Vagina (tissue), 2 donors: ENCODE data around the gene IL6ST. TPM values are rescaled to one million over a fixed set of nuclear protein-coding genes. Genes with fewer than 3 reads are reported as not detected.

Experiments used
- DNase-seq, 2 donors: peaks; one replicate each; pipeline ENCODE4 v3.0.0-alpha.2; 2017; ENCODE audit errors: extremely low spot score in 2 of 2
- H3K27ac ChIP-seq: fragments of 200-600 bp; sonication (generic); one replicate; pipeline ENCODE4 v1.5.1; 2019
- H3K27me3 ChIP-seq: fragments of 200-600 bp; sonication (generic); one replicate; pipeline ENCODE4 v1.5.1; 2019
- H3K36me3 ChIP-seq, 2 donors: fragments of 200-600 bp; sonication (generic); one replicate each; pipeline ENCODE4 v1.5.1; 2017 to 2019
- H3K4me1 ChIP-seq: fragments of 200-600 bp; sonication (generic); one replicate; pipeline ENCODE4 v1.5.1; 2019
- H3K4me3 ChIP-seq, 2 donors: fragments of 200-600 bp; sonication (generic); 1 replicate in 1 of 2; 2 replicates in 1 of 2; pipeline ENCODE4 v1.5.1; 2016 to 2019
- H3K9me3 ChIP-seq: fragments of 200-600 bp; sonication (generic); one replicate; pipeline ENCODE4 v1.5.1; 2019
- POLR2A ChIP-seq, 2 donors: fragments of 450-650 bp; IDR thresholded peaks; one replicate each; pipeline ENCODE4 v1.6.1; 2017; ENCODE audit warnings: antibody characterized with exemption in 2 of 2, mild to moderate bottlenecking in 2 of 2, moderate library complexity in 2 of 2
- POLR2AphosphoS5 ChIP-seq, 2 donors: sonication (generic); formaldehyde crosslinking; IDR thresholded peaks; one replicate each; pipeline ENCODE4 v1.9.0; 2017; ENCODE audit warnings: antibody characterized with exemption in 2 of 2, mild to moderate bottlenecking in 2 of 2, low read depth in 1 of 2; ENCODE audit not compliant: insufficient read depth in 1 of 2
- intact Hi-C: fragments of 100-400 bp; cut with DNase I; formaldehyde crosslinking; loops from one replicate; pipeline ENCODE4 v1.15.1; 2023
- total RNA-seq: library from RNA; depleted of rRNA; stranded (reverse); fragments of >200 nt; gene quantifications from one replicate; pipeline ENCODE4 v1.2.3, GENCODE V29; 2016
- TF ChIP-seq, protein P1 (sequence below), 3 experiments: fragments of 450-650 bp in 2 of 3; fragments of 200-600 bp in 1 of 3; sonication (generic) in 1 of 3; IDR thresholded peaks; one replicate each; pipeline ENCODE4 v1.5.1; 2017 to 2019; ENCODE audit warnings: antibody characterized with exemption in 3 of 3, mild to moderate bottlenecking in 2 of 3, moderate library complexity in 2 of 3

IL6ST gene
- total RNA-seq, 1 donor from 2014 or later: 312 TPM

- no peak overlapping the region for H3K27ac ChIP-seq
- H3K36me3 ChIP-seq: no peaks in the 10 kb centered on the region
- no peak overlapping the region for H3K4me3 ChIP-seq
- DNase-seq: no peak
- no peaks in the 10 kb centered on the region for H3K27me3 ChIP-seq
- no peaks in the 10 kb centered on the region for H3K4me1 ChIP-seq
- TF ChIP-seq POLR2AphosphoS5 (IDR thresholded peaks at IDR 0.05; ENCODE audit: insufficient read depth in 1 of 2, low read depth in 1 of 2) (no peak), POLR2A (IDR thresholded peaks at IDR 0.05) (no peak)
- TF ChIP-seq, protein P1, sequence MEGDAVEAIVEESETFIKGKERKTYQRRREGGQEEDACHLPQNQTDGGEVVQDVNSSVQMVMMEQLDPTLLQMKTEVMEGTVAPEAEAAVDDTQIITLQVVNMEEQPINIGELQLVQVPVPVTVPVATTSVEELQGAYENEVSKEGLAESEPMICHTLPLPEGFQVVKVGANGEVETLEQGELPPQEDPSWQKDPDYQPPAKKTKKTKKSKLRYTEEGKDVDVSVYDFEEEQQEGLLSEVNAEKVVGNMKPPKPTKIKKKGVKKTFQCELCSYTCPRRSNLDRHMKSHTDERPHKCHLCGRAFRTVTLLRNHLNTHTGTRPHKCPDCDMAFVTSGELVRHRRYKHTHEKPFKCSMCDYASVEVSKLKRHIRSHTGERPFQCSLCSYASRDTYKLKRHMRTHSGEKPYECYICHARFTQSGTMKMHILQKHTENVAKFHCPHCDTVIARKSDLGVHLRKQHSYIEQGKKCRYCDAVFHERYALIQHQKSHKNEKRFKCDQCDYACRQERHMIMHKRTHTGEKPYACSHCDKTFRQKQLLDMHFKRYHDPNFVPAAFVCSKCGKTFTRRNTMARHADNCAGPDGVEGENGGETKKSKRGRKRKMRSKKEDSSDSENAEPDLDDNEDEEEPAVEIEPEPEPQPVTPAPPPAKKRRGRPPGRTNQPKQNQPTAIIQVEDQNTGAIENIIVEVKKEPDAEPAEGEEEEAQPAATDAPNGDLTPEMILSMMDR (IDR thresholded peaks at IDR 0.05): no peak
- intact Hi-C loops: no loop called here
- no peaks in the 10 kb centered on the region for H3K9me3 ChIP-seq
Measured at GRCh38 chr5:55911784-55912653, 82.7 kb downstream of the IL6ST start.

DNA sequence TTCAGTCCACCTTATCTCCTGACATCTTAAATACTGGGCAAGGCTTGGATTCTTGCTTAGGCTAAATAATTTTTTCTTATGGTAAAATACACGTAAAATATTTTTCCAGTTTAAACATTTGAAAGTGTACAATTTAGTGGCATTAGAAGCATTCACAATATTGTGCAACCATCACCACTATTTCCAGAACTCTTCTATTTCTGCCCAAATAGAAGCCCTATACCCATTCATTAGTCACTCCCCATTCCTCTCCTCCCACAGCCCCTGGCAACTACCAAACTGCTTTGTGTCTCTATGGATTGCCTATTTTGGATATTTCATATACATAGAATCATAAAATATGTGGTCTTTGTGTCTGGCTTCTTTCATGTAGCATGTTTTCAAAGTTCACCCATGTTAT, 86.0 kb downstream of the IL6ST start:
- H3K9me3 ChIP-seq: no peaks in the 10 kb centered on the region
- no peak for DNase-seq
- no peak overlapping the region for H3K27ac ChIP-seq
- TF ChIP-seq POLR2AphosphoS5 (IDR thresholded peaks at IDR 0.05; ENCODE audit: insufficient read depth in 1 of 2, low read depth in 1 of 2): no peak
- TF ChIP-seq, protein P1 (IDR thresholded peaks at IDR 0.05): no peak
- TF ChIP-seq POLR2A (IDR thresholded peaks at IDR 0.05): no peak
- intact Hi-C loops: no loop called here
- H3K27me3 ChIP-seq: no peaks in the 10 kb centered on the region
- H3K36me3 ChIP-seq: no peaks in the 10 kb centered on the region
- no peaks in the 10 kb centered on the region for H3K4me1 ChIP-seq
- H3K4me3 ChIP-seq: no peak overlapping the region

DNA sequence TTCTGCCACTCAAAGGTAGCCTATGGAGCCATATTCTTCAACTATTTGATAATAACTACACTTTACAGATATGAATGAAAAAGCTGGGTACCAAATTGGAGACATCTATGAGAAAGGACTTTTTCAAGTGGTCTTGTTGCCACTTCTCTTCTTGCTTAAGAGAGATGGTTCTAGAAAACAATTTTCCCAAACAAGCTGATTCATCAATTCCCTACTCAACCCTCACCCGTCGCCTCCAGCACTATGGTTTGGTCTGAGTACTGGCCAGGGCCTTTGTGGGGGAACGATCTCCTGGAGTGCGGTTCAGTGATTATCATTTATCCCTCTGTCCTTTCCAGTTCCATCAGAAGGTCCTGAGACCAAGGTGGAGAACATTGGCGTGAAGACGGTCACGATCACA, 86.8 kb downstream of the IL6ST start:
- H3K36me3 ChIP-seq: no peaks in the 10 kb centered on the region
- intact Hi-C loops: no loop called here
- H3K4me3 ChIP-seq: no peak overlapping the region
- H3K27me3 ChIP-seq: no peaks in the 10 kb centered on the region
- H3K4me1 ChIP-seq: no peaks in the 10 kb centered on the region
- TF ChIP-seq POLR2AphosphoS5 (IDR thresholded peaks at IDR 0.05; ENCODE audit: insufficient read depth in 1 of 2, low read depth in 1 of 2) (no peak), POLR2A (IDR thresholded peaks at IDR 0.05) (no peak)
- TF ChIP-seq, protein P1 (IDR thresholded peaks at IDR 0.05): no peak
- no peak overlapping the region for H3K27ac ChIP-seq
- no peaks in the 10 kb centered on the region for H3K9me3 ChIP-seq
- no peak for DNase-seq

DNA sequence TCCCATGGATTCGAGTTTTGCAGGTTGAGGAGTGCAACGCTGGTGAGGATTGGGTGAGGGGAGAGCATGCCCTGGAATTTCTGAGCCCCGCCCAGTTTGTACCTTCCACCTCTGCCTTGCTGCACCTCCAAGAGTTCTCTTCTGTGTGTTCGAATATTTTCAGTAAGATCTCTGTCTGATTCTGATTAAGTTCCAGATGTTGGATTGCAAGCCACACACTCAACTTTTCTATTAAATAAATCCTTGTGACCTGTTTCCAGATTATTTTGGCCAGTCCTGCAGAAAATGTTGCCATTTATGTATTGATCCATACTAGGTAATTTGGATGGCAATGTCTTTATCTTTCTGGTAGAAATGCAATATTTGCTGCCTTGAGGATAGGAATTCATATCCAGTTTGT, 89.5 kb downstream of the IL6ST start:
- Histone ChIP-seq H3K27me3 (no peaks in the 10 kb centered on the region), H3K27ac (no peak overlapping the region), H3K9me3 (no peaks in the 10 kb centered on the region), H3K36me3 (no peaks in the 10 kb centered on the region), H3K4me1 (no peaks in the 10 kb centered on the region), H3K4me3 (no peak overlapping the region)
- intact Hi-C loops: no loop called here
- no peak for DNase-seq
- TF ChIP-seq, protein P1 (IDR thresholded peaks at IDR 0.05): no peak
- TF ChIP-seq POLR2A (IDR thresholded peaks at IDR 0.05) (no peak), POLR2AphosphoS5 (IDR thresholded peaks at IDR 0.05; ENCODE audit: insufficient read depth in 1 of 2, low read depth in 1 of 2) (no peak)

DNA sequence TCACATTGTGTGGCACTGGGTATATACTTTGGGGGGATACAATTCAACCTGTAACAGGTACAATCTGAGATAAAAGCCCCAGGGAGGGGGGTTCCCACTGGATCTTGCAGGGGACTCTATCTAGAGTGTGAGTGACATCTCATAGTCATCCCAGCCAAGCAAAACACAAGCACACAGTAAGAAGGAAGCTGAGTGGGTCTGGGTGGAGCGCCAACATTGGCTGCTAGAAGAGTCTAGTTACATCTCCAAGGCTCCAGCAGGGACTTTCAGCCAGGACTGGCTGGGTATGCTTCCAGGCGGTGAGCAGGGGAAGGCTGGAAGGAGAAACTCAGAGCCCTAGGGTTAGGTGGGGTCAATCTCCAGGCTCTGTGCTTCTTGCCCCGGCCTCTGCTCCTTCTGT, 90.6 kb downstream of the IL6ST start:
- H3K27ac ChIP-seq: no peak overlapping the region
- no peak for DNase-seq
- intact Hi-C loops: no loop called here
- no peaks in the 10 kb centered on the region for H3K4me1 ChIP-seq
- TF ChIP-seq POLR2AphosphoS5 (IDR thresholded peaks at IDR 0.05; ENCODE audit: insufficient read depth in 1 of 2, low read depth in 1 of 2): no peak
- no peak for TF ChIP-seq POLR2A (IDR thresholded peaks at IDR 0.05)
- TF ChIP-seq, protein P1 (IDR thresholded peaks at IDR 0.05): no peak
- H3K27me3 ChIP-seq: no peaks in the 10 kb centered on the region
- no peaks in the 10 kb centered on the region for H3K36me3 ChIP-seq
- H3K4me3 ChIP-seq: no peak overlapping the region
- no peaks in the 10 kb centered on the region for H3K9me3 ChIP-seq
